A549 treated with RU486 at 1 μM for 4 hours (cell line): ENCODE measurements around the gene ZNF780A. TPM values are rescaled to one million over a fixed set of nuclear protein-coding genes. Genes with fewer than 3 reads are reported as not detected.

Experiments
- total RNA-seq: library from RNA; stranded (reverse); fragments of 200-300 nt; extraction: Qiagen RNA extraction; gene quantifications from 5 replicates; pipeline ENCODE4 v1.2.3, GENCODE V29; 2022; ENCODE audit warnings: low read depth

ZNF780A gene
- 27.9 to 35.3 TPM (median 29.9 TPM) in 5 replicates for total RNA-seq

GRCh38 chr19:40090241-40091204 is at the start of gene ZNF780A:
TSS of gene ZNF780A (minus strand) at chr19:40090943. CDS start at chr19:40084753, 6,190 bp downstream.

GRCh38 chr19:40055832-40056504 is 34.8 kb downstream of the ZNF780A start, which contains the start of gene ZNF780B:
TSS of gene ZNF780B (minus strand) at chr19:40056231. CDS start at chr19:40050332, 5,899 bp downstream.

Other genes starting within 250 kb of the ZNF780A start
- 611 to 816 TPM (median 717 TPM) in 5 replicates for gene FBL, start 244.6 kb downstream of the ZNF780A start, total RNA-seq
- 0.45 to 1.3 TPM (median 0.84 TPM) in 5 replicates for gene FCGBP, start 156.3 kb downstream of the ZNF780A start, total RNA-seq
- 272 to 338 TPM (median 283 TPM) in 5 replicates for gene PSMC4, start 119.8 kb downstream of the ZNF780A start, total RNA-seq
- gene ZNF546, start 93.9 kb downstream of the ZNF780A start, total RNA-seq = 1.3 to 2.1 TPM (median 1.9 TPM) in 5 replicates
- 5.1 to 7.2 TPM (median 6.4 TPM) in 5 replicates for gene ZNF780B, start 34.7 kb downstream of the ZNF780A start, total RNA-seq
- 13.3 to 19.3 TPM (median 17.7 TPM) in 5 replicates for gene MAP3K10, start 100.5 kb upstream of the ZNF780A start, total RNA-seq
- gene TTC9B, start 127.4 kb upstream of the ZNF780A start, total RNA-seq = 0.14 to 0.81 TPM (median 0.51 TPM) in 5 replicates
- 0.14 to 0.63 TPM (median 0.34 TPM) in 4 of 5 replicates, not detected in the other for gene CCNP, start 135.7 kb upstream of the ZNF780A start, total RNA-seq
- gene AKT2, start 194.4 kb upstream of the ZNF780A start, total RNA-seq = 119 to 188 TPM (median 159 TPM) in 5 replicates